CD14-positive monocyte (primary cell): ENCODE results near the gene MRTFA. TPM values are rescaled to one million over a fixed set of nuclear protein-coding genes. Genes with fewer than 3 reads are reported as not detected.

Source experiments
- DNase-seq, 3 donors: peaks; one replicate each; pipeline ENCODE4 v3.0.0-alpha.2; 2011 to 2022
- H2AFZ ChIP-seq: 2 replicates; pipeline ENCODE4 v1.6.0; 2012; ENCODE audit warnings: mild to moderate bottlenecking, low read depth, low read length, inconsistent platforms; ENCODE audit not compliant: insufficient read depth, poor library complexity, severe bottlenecking
- H3K27ac ChIP-seq, 2 donors: 1 replicate in 1 of 2; 2 replicates in 1 of 2; pipeline ENCODE4 v1.5.1; 2012 to 2013; ENCODE audit warnings: low read length in 2 of 2, control low read depth in 1 of 2, inconsistent platforms in 1 of 2, low read depth in 1 of 2, mild to moderate bottlenecking in 1 of 2
- H3K27me3 ChIP-seq, 2 donors: one replicate each; pipeline versions ENCODE4 v1.6.0 to v1.6.1; 2011 to 2013; ENCODE audit warnings: low read length in 2 of 2; ENCODE audit not compliant: control insufficient read depth in 2 of 2, insufficient read depth in 2 of 2
- H3K36me3 ChIP-seq, 2 donors: replicated peaks in 1 of 2; 1 replicate in 1 of 2; 2 replicates in 1 of 2; pipeline versions ENCODE4 v1.5.1 to v1.6.1; 2012 to 2013; ENCODE audit warnings: low read length in 2 of 2, control low read depth in 1 of 2, inconsistent platforms in 1 of 2, mild to moderate bottlenecking in 1 of 2; ENCODE audit not compliant: insufficient read depth in 2 of 2, control insufficient read depth in 1 of 2
- H3K4me1 ChIP-seq, 2 donors: 1 replicate in 1 of 2; 2 replicates in 1 of 2; pipeline versions ENCODE4 v1.5.1 to v1.6.1; 2012 to 2013; ENCODE audit warnings: low read length in 2 of 2, control low read depth in 1 of 2, inconsistent platforms in 1 of 2, mild to moderate bottlenecking in 1 of 2, moderate library complexity in 1 of 2; ENCODE audit not compliant: insufficient read depth in 2 of 2, control insufficient read depth in 1 of 2
- H3K4me2 ChIP-seq: replicated peaks from 2 replicates; pipeline ENCODE3; 2012; ENCODE audit warnings: low read length, moderate library complexity, mild to moderate bottlenecking; ENCODE audit not compliant: poor library complexity, severe bottlenecking; ENCODE audit errors: extremely low read depth
- H3K4me3 ChIP-seq, 3 experiments: fragments of 200-600 bp in 1 of 3; sonication (generic) in 1 of 3; replicated peaks in 1 of 3; 1 replicate in 2 of 3; 2 replicates in 1 of 3; pipeline ENCODE4 v1.5.1; 2011 to 2013; ENCODE audit warnings: low read length in 3 of 3, mild to moderate bottlenecking in 3 of 3, control low read depth in 2 of 3, low read depth in 2 of 3, inconsistent platforms in 1 of 3, moderate library complexity in 1 of 3
- H3K79me2 ChIP-seq: 2 replicates; pipeline ENCODE4 v1.6.0; 2012; ENCODE audit warnings: mild to moderate bottlenecking, control low read depth, inconsistent platforms, low read length, moderate library complexity; ENCODE audit not compliant: insufficient read depth
- H3K9ac ChIP-seq: 2 replicates; pipeline ENCODE4 v1.6.0; 2017; ENCODE audit warnings: low read length, mild to moderate bottlenecking; ENCODE audit not compliant: insufficient read depth, poor library complexity, severe bottlenecking
- H3K9me3 ChIP-seq, 2 donors: replicated peaks in 1 of 2; 1 replicate in 1 of 2; 2 replicates in 1 of 2; pipeline versions ENCODE4 v1.5.1 to v1.6.1; 2012 to 2013; ENCODE audit warnings: low read length in 2 of 2, control low read depth in 1 of 2; ENCODE audit not compliant: control insufficient read depth in 1 of 2, insufficient read depth in 1 of 2
- H4K20me1 ChIP-seq: 2 replicates; pipeline ENCODE4 v1.6.0; 2012; ENCODE audit warnings: mild to moderate bottlenecking, low read length, control low read depth, moderate library complexity; ENCODE audit not compliant: insufficient read depth
- H3K27ac Mint-ChIP-seq, 7 donors: one replicate each; pipeline ENCODE4 v1.8.0; 2020; ENCODE audit warnings: mild to moderate bottlenecking in 7 of 7, mixed read lengths in 7 of 7, moderate library complexity in 6 of 7, inconsistent platforms in 2 of 7
- H3K27me3 Mint-ChIP-seq, 3 donors: one replicate each; pipeline ENCODE4 v1.8.0; 2021 to 2022; ENCODE audit warnings: low read depth in 3 of 3, mild to moderate bottlenecking in 3 of 3, mixed read lengths in 3 of 3, moderate library complexity in 3 of 3, inconsistent platforms in 1 of 3
- H3K36me3 Mint-ChIP-seq, 2 donors: one replicate each; pipeline ENCODE4 v1.8.0; 2020; ENCODE audit warnings: mixed read lengths in 2 of 2, inconsistent platforms in 1 of 2, mild to moderate bottlenecking in 1 of 2
- H3K4me1 Mint-ChIP-seq: one replicate; pipeline ENCODE4 v1.8.0; 2020; ENCODE audit warnings: mild to moderate bottlenecking, mixed read lengths
- H3K4me3 Mint-ChIP-seq, 2 donors: one replicate each; pipeline ENCODE4 v1.8.0; 2020; ENCODE audit warnings: mild to moderate bottlenecking in 2 of 2, mixed read lengths in 2 of 2, moderate library complexity in 1 of 2
- H3K9me3 Mint-ChIP-seq, 7 donors: one replicate each; pipeline ENCODE4 v1.8.0; 2020 to 2022; ENCODE audit warnings: mixed read lengths in 7 of 7, mild to moderate bottlenecking in 6 of 7, moderate library complexity in 6 of 7, inconsistent platforms in 2 of 7
- WGBS: methylation state at CpG from one replicate; pipeline ENCODE4 v1.1.5; 2013; ENCODE audit warnings: missing lambda C conversion rate; ENCODE audit not compliant: insufficient coverage; 5-methylcytosine and 5-hydroxymethylcytosine counted together
- intact Hi-C, 2 donors: fragments of 100-400 bp; cut with micrococcal nuclease; formaldehyde crosslinking; loops; one replicate each; pipeline versions ENCODE4 v1.15.0 to v1.15.1; 2023
- polyA plus RNA-seq, 3 donors: library from polyadenylated mRNA; depleted of rRNA in 1 of 3; unstranded in 2 of 3; stranded (reverse) in 1 of 3; fragments of 300-500 nt in 2 of 3; fragments of >200 nt in 1 of 3; fragmentation: Illumina TruSeq in 2 of 3; gene quantifications; 1 replicate in 2 of 3; 2 replicates in 1 of 3; pipeline ENCODE4 v1.2.3, GENCODE V29; 2012 to 2021
- TF ChIP-seq, protein P1 (sequence below): fragments of 200-600 bp; IDR thresholded peaks from one replicate; pipeline ENCODE4 v1.8.0; 2022; ENCODE audit warnings: antibody characterized with exemption, mild to moderate bottlenecking

MRTFA gene
- polyA plus RNA-seq, 3 donors: 14.1 to 33.8 (median 18.9) TPM

GRCh38 chr22:40463683-40464082 is 172.8 kb downstream of the MRTFA start:
- no peaks in the 10 kb centered on the region for H3K9me3 ChIP-seq
- peaks cover 10 to 13% of the 10 kb centered on the region in 2 donors for H3K36me3 ChIP-seq
- no peaks in the 10 kb centered on the region for H3K27me3 ChIP-seq
- peak overlapping the region; percentile 71 to 100 (median 99) for H3K4me3 ChIP-seq
- H3K27ac ChIP-seq: peak overlapping the region; percentile 68 to 94
- Mint-ChIP-seq H3K4me3 (peak overlapping the region; percentile 97 to 100), H3K27ac (peak overlapping the region; percentile 95 to 99 (median 98)), H3K9me3 (no peaks in the 10 kb centered on the region), H3K4me1 (peaks cover 65% of the 10 kb centered on the region), H3K36me3 (peaks cover 16 to 27% of the 10 kb centered on the region in 2 donors), H3K27me3 (peaks cover 0 to 2% (median 0%) of the 10 kb centered on the region in 3 donors)
- peaks cover 42% of the 10 kb centered on the region for H4K20me1 ChIP-seq
- peak overlapping the region; percentile 94 for H3K4me2 ChIP-seq
- TF ChIP-seq, protein P1, sequence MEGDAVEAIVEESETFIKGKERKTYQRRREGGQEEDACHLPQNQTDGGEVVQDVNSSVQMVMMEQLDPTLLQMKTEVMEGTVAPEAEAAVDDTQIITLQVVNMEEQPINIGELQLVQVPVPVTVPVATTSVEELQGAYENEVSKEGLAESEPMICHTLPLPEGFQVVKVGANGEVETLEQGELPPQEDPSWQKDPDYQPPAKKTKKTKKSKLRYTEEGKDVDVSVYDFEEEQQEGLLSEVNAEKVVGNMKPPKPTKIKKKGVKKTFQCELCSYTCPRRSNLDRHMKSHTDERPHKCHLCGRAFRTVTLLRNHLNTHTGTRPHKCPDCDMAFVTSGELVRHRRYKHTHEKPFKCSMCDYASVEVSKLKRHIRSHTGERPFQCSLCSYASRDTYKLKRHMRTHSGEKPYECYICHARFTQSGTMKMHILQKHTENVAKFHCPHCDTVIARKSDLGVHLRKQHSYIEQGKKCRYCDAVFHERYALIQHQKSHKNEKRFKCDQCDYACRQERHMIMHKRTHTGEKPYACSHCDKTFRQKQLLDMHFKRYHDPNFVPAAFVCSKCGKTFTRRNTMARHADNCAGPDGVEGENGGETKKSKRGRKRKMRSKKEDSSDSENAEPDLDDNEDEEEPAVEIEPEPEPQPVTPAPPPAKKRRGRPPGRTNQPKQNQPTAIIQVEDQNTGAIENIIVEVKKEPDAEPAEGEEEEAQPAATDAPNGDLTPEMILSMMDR: no peak
- peak overlapping the region; percentile 73 for H3K9ac ChIP-seq
- peak in 2 of 3 donors; percentile 56 to 70 for DNase-seq
- no CpG with 5 or more reads among the region's 5 CpGs for WGBS
- H2AFZ ChIP-seq: peak overlapping the region; percentile 54
- peaks cover 95% of the 10 kb centered on the region for H3K79me2 ChIP-seq
- peaks cover 52 to 60% of the 10 kb centered on the region in 2 donors for H3K4me1 ChIP-seq
- intact Hi-C loops: no loop called here

DNA sequence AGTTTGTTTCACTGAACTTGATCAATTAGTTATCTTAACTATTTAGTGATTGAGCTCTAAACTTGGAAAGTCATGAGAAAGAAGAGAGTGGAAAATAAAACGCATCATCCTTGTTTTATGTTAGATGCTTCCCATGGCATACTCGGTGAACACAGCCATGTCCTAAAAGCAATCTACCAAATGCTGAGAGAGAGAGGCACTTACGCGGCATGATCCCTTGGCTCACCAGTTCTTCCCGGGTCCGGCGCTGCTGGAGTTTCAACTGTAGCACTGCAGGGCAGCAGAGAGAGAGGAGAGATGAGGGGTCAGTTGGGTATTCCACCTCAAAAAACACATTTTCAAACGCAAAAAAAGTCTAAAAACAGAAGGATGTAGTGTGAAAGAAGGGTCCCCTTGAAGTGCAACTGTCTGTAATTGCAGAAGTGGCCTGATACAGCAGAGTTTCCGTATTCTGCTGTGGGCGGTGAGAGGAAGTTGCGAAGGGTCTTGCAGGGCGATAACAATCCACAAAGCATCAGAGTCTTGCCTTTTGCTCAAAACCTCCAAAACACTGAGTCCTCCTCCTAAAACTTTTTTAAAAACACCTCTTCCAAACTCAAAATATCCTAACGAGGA is 173.4 kb downstream of the MRTFA start:
- no peaks in the 10 kb centered on the region for H3K9me3 ChIP-seq
- Mint-ChIP-seq H3K4me1 (peaks cover 65% of the 10 kb centered on the region), H3K36me3 (peaks cover 18 to 33% of the 10 kb centered on the region in 2 donors), H3K27ac (peak overlapping the region; percentile 95 to 99 (median 98)), H3K9me3 (no peaks in the 10 kb centered on the region), H3K4me3 (peak overlapping the region; percentile 97 to 100), H3K27me3 (peaks cover 0 to 2% (median 0%) of the 10 kb centered on the region in 3 donors)
- peaks cover 12 to 19% of the 10 kb centered on the region in 2 donors for H3K36me3 ChIP-seq
- H3K27ac ChIP-seq: peak overlapping the region; percentile 67 to 94
- intact Hi-C loops: no loop called here
- DNase-seq: peak; percentile 60 to 83 (median 76)
- H3K27me3 ChIP-seq: no peaks in the 10 kb centered on the region
- H3K4me2 ChIP-seq: peak overlapping the region; percentile 94
- H4K20me1 ChIP-seq: peaks cover 47% of the 10 kb centered on the region
- H2AFZ ChIP-seq: peak overlapping the region; percentile 54
- TF ChIP-seq, protein P1: no peak
- WGBS: 0% methylated on average over 1 of the region's 13 CpGs
- peaks cover 58 to 64% of the 10 kb centered on the region in 2 donors for H3K4me1 ChIP-seq
- H3K4me3 ChIP-seq: peak overlapping the region; percentile 71 to 100 (median 99)
- H3K9ac ChIP-seq: peak overlapping the region; percentile 73
- H3K79me2 ChIP-seq: peaks cover 95% of the 10 kb centered on the region
